GM19351 (cell line): ENCODE measurements around the gene SCCPDH.
"Not testable (repeated sequence)": the region's sequence is repeated elsewhere in the genome, so short reads cannot be mapped to it uniquely, and the experiment has no call there.

Experiments used
- ATAC-seq: cut with Tn5 transposase; IDR thresholded peaks from one replicate; pipeline ENCODE4 v1.9.1; 2021; ENCODE audit warnings: mild to moderate bottlenecking, moderate library complexity; ENCODE audit not compliant: unreplicated experiment

Gene SCCPDH

GRCh38 chr1:246705368-246705767 is 18.8 kb upstream of the SCCPDH start:
- no peak for ATAC-seq

- no peak for ATAC-seq
These were observed 16.0 kb upstream of the SCCPDH start for GRCh38 chr1:246708166-246708565.

GRCh38 chr1:246709196-246709595 is 15.0 kb upstream of the SCCPDH start:
- ATAC-seq = no peak

- no peak for ATAC-seq
These were observed 14.4 kb upstream of the SCCPDH start for GRCh38 chr1:246709835-246710234.

GRCh38 chr1:246711548-246712003 is 12.6 kb upstream of the SCCPDH start:
- no peak for ATAC-seq

GRCh38 chr1:246712428-246712827 is 11.8 kb upstream of the SCCPDH start:
- not testable (repeated sequence) for ATAC-seq

- not testable (repeated sequence) for ATAC-seq
These were observed 4.8 kb upstream of the SCCPDH start for GRCh38 chr1:246719361-246719760.

GRCh38 chr1:246720814-246721213 is 3.4 kb upstream of the SCCPDH start:
- ATAC-seq = not testable (repeated sequence)

- no peak for ATAC-seq
These were observed 1.5 kb upstream of the SCCPDH start for GRCh38 chr1:246722720-246723119.

- peak; percentile 35 for ATAC-seq
These were observed 504 bp downstream of the SCCPDH start for GRCh38 chr1:246724731-246725095.

- ATAC-seq = no peak
These were observed 982 bp downstream of the SCCPDH start for GRCh38 chr1:246725191-246725590.

GRCh38 chr1:246726255-246726679 is 2.1 kb downstream of the SCCPDH start:
- no peak for ATAC-seq

- ATAC-seq = no peak
These were observed 2.7 kb downstream of the SCCPDH start for GRCh38 chr1:246726881-246727280.

GRCh38 chr1:246727594-246727993 is 3.4 kb downstream of the SCCPDH start:
- no peak for ATAC-seq

- no peak for ATAC-seq
These were observed 4.1 kb downstream of the SCCPDH start for GRCh38 chr1:246728311-246728710.

- not testable (repeated sequence) for ATAC-seq
These were observed 4.8 kb downstream of the SCCPDH start for GRCh38 chr1:246729040-246729439.

- no peak for ATAC-seq
These were observed 6.6 kb downstream of the SCCPDH start for GRCh38 chr1:246730839-246731238.

GRCh38 chr1:246731873-246732272 is 7.7 kb downstream of the SCCPDH start:
- ATAC-seq = not testable (repeated sequence)

- ATAC-seq = no peak
These were observed 9.5 kb downstream of the SCCPDH start for GRCh38 chr1:246733704-246734103.

GRCh38 chr1:246734866-246735265 is 10.7 kb downstream of the SCCPDH start:
- ATAC-seq = no peak

- no peak for ATAC-seq
These were observed 11.5 kb downstream of the SCCPDH start for GRCh38 chr1:246735735-246736134.

GRCh38 chr1:246742396-246742795 is 18.2 kb downstream of the SCCPDH start:
- no peak for ATAC-seq

- not testable (repeated sequence) for ATAC-seq
These were observed 21.9 kb downstream of the SCCPDH start for GRCh38 chr1:246746155-246746554.

- ATAC-seq = no peak
These were observed 23.8 kb downstream of the SCCPDH start for GRCh38 chr1:246748006-246748405.
